ENCODE measurements around the gene UCP3.

Gene UCP3

DNA sequence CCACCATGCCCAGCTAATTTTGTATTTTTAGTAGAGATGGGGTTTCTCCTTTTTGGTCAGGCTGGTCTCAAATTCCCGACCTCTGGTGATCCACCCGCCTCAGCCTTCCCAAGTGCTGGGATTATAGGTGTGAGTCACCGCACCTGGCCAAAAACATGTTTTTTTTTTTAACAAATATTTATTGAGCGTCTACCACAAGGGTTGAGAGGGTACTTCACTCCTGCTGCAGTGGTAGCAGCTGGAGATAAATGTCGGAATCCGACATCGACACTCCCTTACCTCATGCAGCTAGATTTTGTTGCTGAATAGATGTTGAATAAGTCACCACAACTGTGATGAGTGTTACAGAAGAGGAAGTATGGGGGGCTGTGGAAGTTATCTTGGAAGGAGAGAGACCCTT is 57.1 kb downstream of the UCP3 start:
- DNase-seq (ENCODE audit: low read depth), result no peak

- peak; percentile 68 for DNase-seq (ENCODE audit: low read depth)
Measured at GRCh38 chr11:73950869-73951710, 57.8 kb downstream of the UCP3 start, which contains the start of gene DNAJB13. Gene DNAJB13 (plus strand): TSS chr11:73951026. CDS start chr11:73951070, 44 bp downstream.
